Stomach (tissue), 4 donors: Measurements from ENCODE around the gene ID4.

Experiments used
- POLR2A ChIP-seq, 4 donors: fragments of 450-650 bp; IDR thresholded peaks; one replicate each; pipeline ENCODE4 v1.6.1; 2016; ENCODE audit warnings: antibody characterized with exemption in 4 of 4, control low read depth in 2 of 4, mild to moderate bottlenecking in 1 of 4, moderate library complexity in 1 of 4
- TF ChIP-seq, protein P1 (sequence below), 7 experiments: fragments of 450-650 bp in 4 of 7; fragments of 200-600 bp in 3 of 7; sonication (generic) in 3 of 7; IDR thresholded peaks; one replicate each; pipeline ENCODE4 v1.5.1; 2016 to 2019; ENCODE audit warnings: antibody characterized with exemption in 7 of 7, control low read depth in 2 of 7, mild to moderate bottlenecking in 1 of 7

- TF ChIP-seq POLR2A (IDR thresholded peaks at IDR 0.05) = no peak
- TF ChIP-seq, protein P1, sequence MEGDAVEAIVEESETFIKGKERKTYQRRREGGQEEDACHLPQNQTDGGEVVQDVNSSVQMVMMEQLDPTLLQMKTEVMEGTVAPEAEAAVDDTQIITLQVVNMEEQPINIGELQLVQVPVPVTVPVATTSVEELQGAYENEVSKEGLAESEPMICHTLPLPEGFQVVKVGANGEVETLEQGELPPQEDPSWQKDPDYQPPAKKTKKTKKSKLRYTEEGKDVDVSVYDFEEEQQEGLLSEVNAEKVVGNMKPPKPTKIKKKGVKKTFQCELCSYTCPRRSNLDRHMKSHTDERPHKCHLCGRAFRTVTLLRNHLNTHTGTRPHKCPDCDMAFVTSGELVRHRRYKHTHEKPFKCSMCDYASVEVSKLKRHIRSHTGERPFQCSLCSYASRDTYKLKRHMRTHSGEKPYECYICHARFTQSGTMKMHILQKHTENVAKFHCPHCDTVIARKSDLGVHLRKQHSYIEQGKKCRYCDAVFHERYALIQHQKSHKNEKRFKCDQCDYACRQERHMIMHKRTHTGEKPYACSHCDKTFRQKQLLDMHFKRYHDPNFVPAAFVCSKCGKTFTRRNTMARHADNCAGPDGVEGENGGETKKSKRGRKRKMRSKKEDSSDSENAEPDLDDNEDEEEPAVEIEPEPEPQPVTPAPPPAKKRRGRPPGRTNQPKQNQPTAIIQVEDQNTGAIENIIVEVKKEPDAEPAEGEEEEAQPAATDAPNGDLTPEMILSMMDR (IDR thresholded peaks at IDR 0.05) = no peak
Observed at GRCh38 chr6:19791267-19791666, 45.9 kb upstream of the ID4 start.
